ENCODE data around the gene GLYR1.

DNA sequence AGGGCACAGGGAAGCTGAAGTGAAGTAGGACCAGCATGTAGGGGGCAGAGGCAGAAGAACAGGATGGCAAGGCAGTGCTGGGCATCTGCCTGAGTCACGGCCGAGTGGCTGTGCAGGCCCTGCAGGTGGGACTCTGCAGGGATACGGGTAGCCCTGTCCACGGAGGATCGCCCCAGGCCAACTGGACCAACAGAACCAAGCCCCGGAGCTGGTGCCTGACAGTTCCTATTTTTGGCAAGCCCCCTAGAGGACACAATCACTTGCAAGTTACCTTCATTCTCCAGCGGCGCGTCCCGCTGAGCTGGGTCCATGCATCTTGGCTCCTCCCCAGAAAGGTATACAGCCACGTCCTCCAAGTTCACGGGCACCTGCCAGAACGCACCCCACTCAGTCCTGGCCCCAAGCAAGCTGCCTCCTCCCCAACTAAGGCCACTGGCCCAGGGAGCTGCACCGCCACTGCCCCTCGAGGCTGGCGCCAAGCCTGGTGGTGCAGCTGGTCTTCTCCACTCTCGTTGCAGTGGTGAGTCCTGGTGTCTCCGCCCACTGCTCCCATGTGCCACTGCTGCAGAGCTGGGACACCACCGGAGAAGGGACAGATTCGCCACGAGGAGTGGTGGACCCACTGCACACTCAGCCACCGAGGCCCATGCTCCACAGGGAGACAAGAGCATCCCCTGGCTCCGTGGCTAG, 86.7 kb downstream of the GLYR1 start:
- TF ChIP-seq, protein P1, sequence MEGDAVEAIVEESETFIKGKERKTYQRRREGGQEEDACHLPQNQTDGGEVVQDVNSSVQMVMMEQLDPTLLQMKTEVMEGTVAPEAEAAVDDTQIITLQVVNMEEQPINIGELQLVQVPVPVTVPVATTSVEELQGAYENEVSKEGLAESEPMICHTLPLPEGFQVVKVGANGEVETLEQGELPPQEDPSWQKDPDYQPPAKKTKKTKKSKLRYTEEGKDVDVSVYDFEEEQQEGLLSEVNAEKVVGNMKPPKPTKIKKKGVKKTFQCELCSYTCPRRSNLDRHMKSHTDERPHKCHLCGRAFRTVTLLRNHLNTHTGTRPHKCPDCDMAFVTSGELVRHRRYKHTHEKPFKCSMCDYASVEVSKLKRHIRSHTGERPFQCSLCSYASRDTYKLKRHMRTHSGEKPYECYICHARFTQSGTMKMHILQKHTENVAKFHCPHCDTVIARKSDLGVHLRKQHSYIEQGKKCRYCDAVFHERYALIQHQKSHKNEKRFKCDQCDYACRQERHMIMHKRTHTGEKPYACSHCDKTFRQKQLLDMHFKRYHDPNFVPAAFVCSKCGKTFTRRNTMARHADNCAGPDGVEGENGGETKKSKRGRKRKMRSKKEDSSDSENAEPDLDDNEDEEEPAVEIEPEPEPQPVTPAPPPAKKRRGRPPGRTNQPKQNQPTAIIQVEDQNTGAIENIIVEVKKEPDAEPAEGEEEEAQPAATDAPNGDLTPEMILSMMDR (IDR thresholded peaks at IDR 0.05): no peak
- TF ChIP-seq POLR2A (IDR thresholded peaks at IDR 0.05): no peak
